Colon (tissue), 2 donors: ENCODE data around the gene POLR2L.

Experiments used
- FAIRE-seq: peaks from 2 replicates; lab custom pipeline; 2012; peaks lifted over from hg19 to GRCh38; lab: Jason Lieb, UNC
- donor health status: control.
- donor health status: control.

POLR2L gene

DNA sequence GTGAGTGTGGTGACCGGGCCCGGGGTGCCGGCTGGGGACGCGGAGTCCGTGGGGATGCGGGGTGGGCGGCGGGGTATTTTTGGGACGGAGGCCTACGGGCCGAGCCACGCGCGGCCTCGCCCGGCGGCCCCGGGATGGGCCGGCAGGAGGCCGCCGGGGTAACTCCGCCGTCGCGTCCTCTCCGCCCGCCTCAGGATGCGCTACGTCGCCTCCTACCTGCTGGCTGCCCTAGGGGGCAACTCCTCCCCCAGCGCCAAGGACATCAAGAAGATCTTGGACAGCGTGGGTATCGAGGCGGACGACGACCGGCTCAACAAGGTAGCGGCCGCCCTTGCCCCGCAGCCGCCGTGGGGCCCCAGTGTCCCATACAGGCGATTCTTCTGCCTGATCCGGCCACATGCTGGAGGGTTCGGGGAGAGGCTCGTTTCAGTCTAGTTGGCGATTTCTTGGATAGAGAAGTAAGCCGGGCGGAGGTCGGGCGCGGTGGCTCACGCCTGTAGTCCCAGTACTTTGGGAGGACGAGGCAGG, 32.2 kb downstream of the POLR2L start:
- no peak for FAIRE-seq

DNA sequence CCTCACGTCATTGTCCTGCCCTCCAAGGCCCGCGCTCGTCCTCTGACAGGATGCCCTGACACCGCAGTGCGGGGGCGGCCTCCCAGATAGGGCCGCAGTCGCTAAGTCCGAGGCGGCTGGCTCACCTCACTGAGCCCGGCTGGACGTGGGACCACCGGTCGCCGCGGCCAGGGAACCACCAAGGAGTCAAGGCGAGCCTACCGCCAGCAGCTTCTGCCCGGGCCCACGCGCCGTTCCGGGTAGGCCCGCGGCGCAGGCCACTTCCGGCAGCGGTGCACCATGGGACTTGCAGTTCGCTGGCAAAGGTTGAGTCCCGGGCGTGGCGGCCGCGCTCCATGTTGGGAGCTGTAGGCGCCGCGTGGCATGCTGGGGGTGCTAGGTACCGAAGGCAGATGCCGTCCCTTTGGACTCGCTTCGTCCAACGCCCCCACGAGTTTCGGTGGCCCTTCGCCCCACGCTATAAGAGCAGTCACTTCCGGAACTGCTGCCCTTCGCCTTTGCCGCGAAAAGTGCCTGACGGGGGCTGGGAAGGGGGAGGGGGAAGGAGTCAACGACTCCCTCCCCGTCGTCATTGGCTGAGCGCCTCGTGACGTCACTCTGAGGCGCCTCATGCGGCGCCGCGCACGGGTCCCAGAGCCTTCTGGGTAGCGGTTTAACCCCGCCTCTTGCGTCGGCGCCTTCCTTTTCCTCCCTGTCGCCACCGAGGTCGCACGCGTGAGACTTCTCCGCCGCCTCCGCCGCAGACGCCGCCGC, 32.9 kb downstream of the POLR2L start, which contains the start of gene RPLP2:
Gene RPLP2, plus strand, starts transcription at position 681 of the 753 bp plus-strand sequence. CDS start 268 bp downstream, outside the sequence.
- FAIRE-seq: no peak

GRCh38 chr11:808427-809286, 33.7 kb downstream of the POLR2L start:
- no peak for FAIRE-seq

GRCh38 chr11:804599-804964, 37.7 kb downstream of the POLR2L start:
- no peak for FAIRE-seq

DNA sequence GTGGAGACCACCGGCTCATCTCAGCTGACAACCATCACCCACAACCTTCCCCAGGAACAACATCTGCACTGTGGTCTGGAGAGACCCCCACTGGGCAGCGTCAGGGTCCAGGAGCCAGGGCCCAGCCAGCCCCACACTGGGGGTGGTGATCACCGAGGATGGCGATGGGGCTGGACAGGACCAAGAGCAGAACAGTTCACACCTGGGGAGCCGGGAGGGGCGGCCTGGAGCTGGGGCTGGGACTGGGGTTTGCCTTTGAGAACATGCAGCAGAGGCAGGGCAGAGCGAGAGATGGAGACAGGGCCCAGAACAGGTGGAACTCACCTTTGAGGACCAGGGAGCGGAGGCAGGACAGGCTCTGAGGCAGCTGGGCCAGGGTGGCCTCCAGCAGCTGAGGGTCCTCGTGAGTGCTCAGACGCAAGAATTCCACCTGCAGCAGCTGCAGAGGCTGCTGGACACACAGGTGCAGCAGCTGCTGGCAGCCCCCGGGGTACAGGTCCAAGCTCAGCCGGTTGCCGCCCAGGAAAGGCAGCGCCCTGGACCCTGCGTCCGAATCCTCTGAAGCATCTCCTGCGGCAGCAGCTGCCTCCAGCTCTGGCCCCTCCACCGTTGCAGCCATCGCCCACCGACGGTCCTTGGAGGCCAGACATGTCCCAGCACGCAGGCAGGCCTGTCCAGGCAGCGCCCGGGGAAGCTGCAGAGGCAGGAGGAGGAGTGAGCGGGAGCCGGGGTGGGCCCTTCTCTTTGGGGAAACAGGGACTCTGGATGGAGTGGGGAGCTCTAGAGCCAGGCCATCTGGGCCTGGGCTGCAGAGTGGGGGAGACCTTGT, 38.3 kb downstream of the POLR2L start:
- FAIRE-seq: no peak

- no peak for FAIRE-seq
These were observed 38.9 kb downstream of the POLR2L start for GRCh38 chr11:803467-803742.

DNA sequence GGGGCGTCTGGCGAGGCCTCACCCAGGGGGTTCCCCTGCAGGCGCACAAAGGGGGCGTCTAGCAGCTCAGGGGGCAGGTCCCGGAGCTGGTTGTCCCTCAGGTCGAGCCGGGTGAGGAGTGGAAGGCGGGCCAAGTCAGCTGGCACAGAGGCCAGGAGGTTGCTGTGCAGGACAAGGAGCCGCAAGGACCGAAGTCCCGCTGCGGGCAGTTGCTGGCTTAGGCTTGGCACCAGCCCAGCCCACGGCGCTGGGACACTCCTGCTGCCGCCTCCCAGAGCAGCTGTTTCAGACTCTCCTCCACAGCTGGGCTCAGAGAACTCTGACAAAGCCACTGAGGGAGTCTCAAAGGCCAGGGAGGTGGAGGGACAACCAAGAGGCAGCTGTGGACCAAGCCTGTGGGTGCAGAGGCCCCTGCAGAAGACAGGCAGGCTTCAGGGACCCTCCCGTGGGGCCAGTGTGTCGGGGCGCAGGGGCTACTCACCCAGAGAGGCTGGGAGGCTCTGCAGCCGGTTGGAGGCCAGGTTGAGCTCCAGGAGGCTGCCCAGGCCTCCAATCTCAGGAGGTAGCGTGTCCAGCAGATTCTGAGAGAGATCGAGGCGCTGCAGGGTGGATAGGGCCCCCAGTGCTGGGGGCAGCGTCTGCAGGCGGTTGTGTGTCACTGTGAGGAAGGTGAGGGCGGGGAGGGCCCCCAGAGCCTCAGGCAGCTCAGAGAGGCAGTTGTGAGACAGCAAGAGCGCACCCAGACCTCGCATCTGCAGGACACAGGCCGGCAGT, 39.4 kb downstream of the POLR2L start:
- FAIRE-seq: no peak

DNA sequence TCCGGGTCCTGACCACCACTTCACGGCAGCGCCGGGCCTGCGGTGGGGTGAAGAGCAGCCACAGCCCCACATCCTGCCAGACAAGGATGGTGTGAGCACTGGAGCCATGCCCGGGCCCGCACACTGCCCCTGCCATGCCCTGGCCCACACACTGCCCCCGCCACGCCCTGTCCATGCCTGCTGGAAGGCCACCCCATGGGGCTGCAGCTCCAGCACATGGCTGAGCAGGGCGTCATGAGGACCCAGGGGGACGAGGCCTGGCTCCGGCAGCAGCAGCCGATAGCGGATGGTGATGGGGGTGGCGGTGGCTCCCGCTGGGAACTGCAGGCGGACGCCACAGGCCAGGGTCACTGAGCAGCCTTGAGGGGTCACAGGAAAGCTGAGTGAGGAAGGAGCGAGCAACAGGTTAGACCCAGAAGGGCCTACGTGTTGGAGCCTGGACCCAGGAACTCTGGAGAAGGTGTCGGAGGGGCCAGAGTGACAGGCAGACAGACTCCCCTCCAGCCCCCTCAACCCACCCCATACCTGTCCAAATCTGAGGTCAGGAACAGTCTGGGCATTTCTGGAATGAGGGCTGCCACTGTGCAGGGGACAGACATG, 40.2 kb downstream of the POLR2L start:
- no peak for FAIRE-seq

GRCh38 chr11:801097-801780, 41.1 kb downstream of the POLR2L start:
- FAIRE-seq: no peak

DNA sequence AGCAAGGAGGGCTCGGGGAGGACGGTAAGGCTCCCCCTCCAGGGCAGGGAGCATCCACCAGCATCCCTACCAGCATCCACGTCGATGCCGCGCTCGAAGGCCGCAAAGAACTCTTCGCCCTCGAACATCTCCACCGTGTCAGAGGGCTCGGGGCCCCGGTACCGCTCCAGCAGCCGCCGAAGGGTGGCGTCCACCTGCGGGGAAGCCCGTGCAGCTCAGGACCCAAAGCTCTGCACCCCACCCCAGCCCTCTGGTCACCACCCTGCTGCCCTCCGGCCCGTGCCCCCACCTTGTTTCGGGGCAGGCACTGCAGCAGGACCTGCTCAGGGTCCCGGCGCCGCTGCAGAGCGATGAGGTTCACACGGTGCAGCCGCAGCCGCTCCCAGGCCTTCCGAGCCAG, 41.9 kb downstream of the POLR2L start:
- no peak for FAIRE-seq

- FAIRE-seq: no peak
These were observed 42.5 kb downstream of the POLR2L start for GRCh38 chr11:799641-800316.

GRCh38 chr11:798093-798713, 44.1 kb downstream of the POLR2L start, which contains the start of gene SLC25A22:
Gene SLC25A22, minus strand, starts transcription at chr11:798281. Its CDS starts 3,275 bp downstream, at chr11:795006.
- FAIRE-seq: no peak

DNA sequence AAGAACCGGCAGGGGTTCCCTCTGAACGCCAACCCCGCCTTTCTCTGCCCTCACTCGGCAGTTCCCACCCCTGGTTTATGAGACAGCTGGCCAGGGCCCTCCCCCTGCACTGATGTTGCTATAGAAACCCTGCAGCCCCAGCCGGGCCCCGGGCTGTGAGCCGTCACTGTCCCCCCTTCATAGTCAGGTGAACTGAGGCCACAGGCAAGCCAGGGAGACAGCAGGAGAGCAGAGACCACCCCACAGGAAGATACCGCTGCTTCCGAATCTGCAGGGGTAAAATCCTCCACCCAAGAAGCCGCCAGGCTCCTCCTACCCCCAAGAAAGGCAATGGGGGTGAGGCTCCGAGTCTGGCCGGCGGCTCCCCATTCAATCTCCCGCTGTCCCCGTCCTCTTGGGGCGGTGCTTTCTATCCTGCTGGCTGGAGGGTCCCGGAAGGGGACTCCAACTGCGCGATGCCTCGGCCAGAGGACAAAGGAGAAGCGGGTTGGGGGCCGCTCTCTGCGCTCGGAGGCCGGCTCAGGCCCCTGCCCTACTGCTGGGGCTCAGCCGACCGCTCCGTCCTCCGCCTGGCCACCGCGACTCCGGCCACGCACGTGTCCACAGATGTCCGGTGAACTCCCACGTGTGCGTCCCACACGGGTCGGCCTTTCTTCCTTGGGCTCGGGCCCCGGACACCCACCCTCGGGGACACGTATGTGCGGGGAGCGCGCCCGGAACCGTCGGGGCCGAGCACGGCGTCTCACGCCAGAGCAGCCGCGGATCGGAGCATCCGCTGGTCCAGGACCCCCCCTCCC, 44.8 kb downstream of the POLR2L start:
- no peak for FAIRE-seq

GRCh38 chr11:796565-797295, 45.6 kb downstream of the POLR2L start:
- FAIRE-seq: no peak

GRCh38 chr11:795634-796564, 46.4 kb downstream of the POLR2L start:
- FAIRE-seq: no peak

- FAIRE-seq: no peak
These were observed 47.3 kb downstream of the POLR2L start for GRCh38 chr11:794766-795633.
